Astrocyte of the cerebellum (primary cell): ENCODE measurements around the gene STARD13.

ENCODE experiments used
- DNase-seq: peaks from one replicate; pipeline ENCODE4 v3.0.0-alpha.2; 2011; ENCODE audit warnings: low read depth
- H3K4me3 ChIP-seq: 2 replicates; pipeline ENCODE4 v1.5.1; 2011; ENCODE audit warnings: mild to moderate bottlenecking, low read depth, low read length, moderate library complexity
- CTCF ChIP-seq: IDR thresholded peaks from 2 replicates; pipeline ENCODE4 v1.5.1; 2012; ENCODE audit warnings: low read length, low read depth, moderate library complexity, mild to moderate bottlenecking; ENCODE audit errors: missing control alignments
- in situ Hi-C: cut with HindIII; loops from 2 replicates; pipeline ENCODE4 v1.10.0; 2017; ENCODE audit warnings: low sequenced_read_pairs

The STARD13 gene

GRCh38 chr13:33106656-33107360 is 178.7 kb downstream of the STARD13 start:
- no peak overlapping the region for H3K4me3 ChIP-seq
- TF ChIP-seq CTCF: no peak
- in situ Hi-C loops: no loop called here
- DNase-seq: no peak

GRCh38 chr13:33105387-33106005 is 180.1 kb downstream of the STARD13 start:
- in situ Hi-C loops: no loop called here
- TF ChIP-seq CTCF: no peak
- H3K4me3 ChIP-seq: no peak overlapping the region
- no peak for DNase-seq

- in situ Hi-C loops: no loop called here
- DNase-seq: no peak
- TF ChIP-seq CTCF: no peak
- H3K4me3 ChIP-seq: no peak overlapping the region
Measured at GRCh38 chr13:33103457-33103856, 182.1 kb downstream of the STARD13 start.

GRCh38 chr13:33101835-33102234 is 183.7 kb downstream of the STARD13 start:
- DNase-seq: no peak
- H3K4me3 ChIP-seq: no peak overlapping the region
- in situ Hi-C loops: no loop called here
- no peak for TF ChIP-seq CTCF

GRCh38 chr13:33100886-33101285 is 184.7 kb downstream of the STARD13 start:
- no peak for TF ChIP-seq CTCF
- in situ Hi-C loops: no loop called here
- DNase-seq: no peak
- H3K4me3 ChIP-seq: no peak overlapping the region

GRCh38 chr13:33099860-33100259 is 185.7 kb downstream of the STARD13 start:
- no peak overlapping the region for H3K4me3 ChIP-seq
- no peak for TF ChIP-seq CTCF
- no peak for DNase-seq
- in situ Hi-C loops: no loop called here
